ENCODE results near the gene KCNQ1. TPM values are rescaled to one million over a fixed set of nuclear protein-coding genes. Genes with fewer than 3 reads are reported as not detected.

Gene KCNQ1
- total RNA-seq, 1 experiment from 2014 or later: 2.3 TPM

DNA sequence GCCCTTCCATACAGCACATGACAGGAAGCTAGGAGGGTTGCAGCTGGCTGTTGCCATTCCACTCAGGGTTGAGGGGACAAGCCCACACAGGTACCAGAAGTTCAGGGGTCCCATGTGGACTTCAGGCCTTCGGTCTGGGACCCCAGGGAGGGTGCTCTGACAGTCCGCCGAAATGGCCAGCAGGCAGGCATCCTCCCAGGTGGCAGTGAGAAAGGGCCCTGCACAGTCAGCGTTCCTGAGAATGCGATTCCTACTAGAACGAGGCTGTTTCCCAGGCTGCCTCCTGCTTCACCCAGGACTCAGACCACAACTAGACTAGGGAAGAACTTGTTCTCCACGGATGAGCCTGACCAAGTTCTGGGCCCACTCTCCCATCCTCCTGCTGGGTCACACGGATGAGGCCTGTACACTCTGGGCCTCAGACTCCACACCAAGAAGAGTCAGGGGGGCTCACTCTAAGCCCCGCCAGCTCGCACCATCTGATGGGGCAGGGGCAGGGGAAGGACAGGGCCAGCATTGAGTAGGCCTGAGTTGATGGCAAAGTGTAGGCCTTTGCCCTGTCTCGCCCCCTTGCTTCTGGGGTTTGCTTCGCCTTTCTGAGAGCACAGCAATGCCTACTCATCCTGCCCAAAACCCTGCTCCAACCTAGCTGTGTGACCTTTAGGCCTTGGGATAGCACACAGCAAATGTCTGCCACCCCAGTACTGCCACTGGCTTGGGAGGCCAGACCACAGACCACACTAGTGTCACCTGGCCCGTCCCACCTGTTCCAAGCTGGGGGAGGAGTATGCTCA, 241.0 kb downstream of the KCNQ1 start:
- no peak overlapping the region for H2AK5ac ChIP-seq (ENCODE audit: insufficient read length, low read length)
- no peak overlapping the region for H3T11ph ChIP-seq (ENCODE audit: low read length)
- Mint-ChIP-seq H3K9me3 (no peaks in the 10 kb centered on the region), H3K27me3 (ENCODE audit: low read depth) (peaks cover 16% of the 10 kb centered on the region), H3K27ac (no peak overlapping the region), H3K36me3 (ENCODE audit: insufficient read depth in 1 of 3, low read depth in 3 of 3) (peaks cover 5 to 9% (median 5%) of the 10 kb centered on the region in 3 experiments), H3K4me3 (no peak overlapping the region), H3K4me1 (peaks cover 58 to 71% of the 10 kb centered on the region in 2 experiments)
- no peaks in the 10 kb centered on the region for H4K20me1 ChIP-seq (ENCODE audit: control insufficient read depth, insufficient read depth, insufficient read length)
- no peak overlapping the region for H3K18ac ChIP-seq (ENCODE audit: insufficient read length, low read depth, low read length)
- H4K91ac ChIP-seq (ENCODE audit: insufficient read length, low read depth, low read length): no peak overlapping the region
- H3K27ac ChIP-seq (ENCODE audit: insufficient read length, low read depth, low read length): no peak overlapping the region
- H2BK120ac ChIP-seq (ENCODE audit: low read depth, low read length, poor library complexity, severe bottlenecking): no peak overlapping the region
- H2AFZ ChIP-seq (ENCODE audit: low read length): no peak overlapping the region
- no peak overlapping the region; the same call in 1 of the 2 replicates for H3K14ac ChIP-seq (ENCODE audit: insufficient read depth, low read length)
- no peak overlapping the region for H4K5ac ChIP-seq (ENCODE audit: insufficient read length, low read depth, low read length)
- H2BK15ac ChIP-seq (ENCODE audit: low read depth, low read length): no peak overlapping the region
- H3K23ac ChIP-seq (ENCODE audit: insufficient read length, low read depth, low read length): no peak overlapping the region
- H3K4me2 ChIP-seq (ENCODE audit: insufficient read depth, insufficient read length, low read length): no peak overlapping the region
- H3K56ac ChIP-seq (ENCODE audit: insufficient read length, low read depth, low read length): no peak overlapping the region
- whole genome bisulfite sequencing (ENCODE audit: extremely low coverage, insufficient read length, low lambda C conversion rate): no CpG with 5 or more reads among the region's 13 CpGs
- H4K8ac ChIP-seq (replicated peaks; ENCODE audit: insufficient read length, low read depth, low read length): no peak overlapping the region
- no peak overlapping the region for H3K4ac ChIP-seq (ENCODE audit: low read depth, low read length)
- peaks cover 17% of the 10 kb centered on the region; the same call in 1 of the 2 replicates for H3K4me1 ChIP-seq (ENCODE audit: insufficient read depth, low read length)
- H2BK12ac ChIP-seq (ENCODE audit: insufficient read length, low read depth, low read length): no peak overlapping the region
- H3K9ac ChIP-seq (ENCODE audit: extremely low read depth, insufficient read length, low read length): no peak overlapping the region
- no peak overlapping the region for H2BK20ac ChIP-seq (ENCODE audit: low read depth, low read length, poor library complexity, severe bottlenecking)
- H3K79me1 ChIP-seq (ENCODE audit: insufficient read depth, low read depth, low read length, poor library complexity, severe bottlenecking): no peaks in the 10 kb centered on the region
- H3K27me3 ChIP-seq (ENCODE audit: insufficient read depth, low read length): no peaks in the 10 kb centered on the region
- H2BK5ac ChIP-seq (ENCODE audit: insufficient read length, low read length): no peak overlapping the region
- no peaks in the 10 kb centered on the region for H3K9me3 ChIP-seq (ENCODE audit: control insufficient read depth, low read depth, low read length)
- H3K79me2 ChIP-seq (ENCODE audit: insufficient read depth, low read length): no peaks in the 10 kb centered on the region; the same call in 1 of the 2 replicates
- TF ChIP-seq, protein P1, sequence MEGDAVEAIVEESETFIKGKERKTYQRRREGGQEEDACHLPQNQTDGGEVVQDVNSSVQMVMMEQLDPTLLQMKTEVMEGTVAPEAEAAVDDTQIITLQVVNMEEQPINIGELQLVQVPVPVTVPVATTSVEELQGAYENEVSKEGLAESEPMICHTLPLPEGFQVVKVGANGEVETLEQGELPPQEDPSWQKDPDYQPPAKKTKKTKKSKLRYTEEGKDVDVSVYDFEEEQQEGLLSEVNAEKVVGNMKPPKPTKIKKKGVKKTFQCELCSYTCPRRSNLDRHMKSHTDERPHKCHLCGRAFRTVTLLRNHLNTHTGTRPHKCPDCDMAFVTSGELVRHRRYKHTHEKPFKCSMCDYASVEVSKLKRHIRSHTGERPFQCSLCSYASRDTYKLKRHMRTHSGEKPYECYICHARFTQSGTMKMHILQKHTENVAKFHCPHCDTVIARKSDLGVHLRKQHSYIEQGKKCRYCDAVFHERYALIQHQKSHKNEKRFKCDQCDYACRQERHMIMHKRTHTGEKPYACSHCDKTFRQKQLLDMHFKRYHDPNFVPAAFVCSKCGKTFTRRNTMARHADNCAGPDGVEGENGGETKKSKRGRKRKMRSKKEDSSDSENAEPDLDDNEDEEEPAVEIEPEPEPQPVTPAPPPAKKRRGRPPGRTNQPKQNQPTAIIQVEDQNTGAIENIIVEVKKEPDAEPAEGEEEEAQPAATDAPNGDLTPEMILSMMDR (conservative IDR thresholded peaks at IDR 0.05): no peak
- no peaks in the 10 kb centered on the region for H3K23me2 ChIP-seq (ENCODE audit: insufficient read length, low read depth, low read length, poor library complexity, severe bottlenecking)
- no peak for DNase-seq

Measured in H9 (cell line).